Kidney capillary endothelial cell (primary cell): ENCODE measurements around the gene CEACAM3.
"Not testable (repeated sequence)": the region's sequence is repeated elsewhere in the genome, so short reads cannot be mapped to it uniquely, and the experiment has no call there.

Experiments used
- DNase-seq: peaks from one replicate; pipeline ENCODE4 v3.0.0-alpha.2; 2018; ENCODE audit warnings: low spot score

The CEACAM3 gene

GRCh38 chr19:41796362-41796761 lies at the start of gene CEACAM3:
CEACAM3 (plus strand) TSS chr19:41796587; CDS start chr19:41796678, 91 bp downstream.
- no peak for DNase-seq

- peak; percentile 38 for DNase-seq
These were observed 49.7 kb upstream of the CEACAM3 start for GRCh38 chr19:41746593-41747227.

- DNase-seq, result no peak
These were observed 48.4 kb upstream of the CEACAM3 start for GRCh38 chr19:41748012-41748411.

- not testable (repeated sequence) for DNase-seq
These were observed 45.9 kb upstream of the CEACAM3 start for GRCh38 chr19:41750248-41751134.

- DNase-seq, result peak; percentile 42
These were observed 43.2 kb upstream of the CEACAM3 start for GRCh38 chr19:41753159-41753558.

- peak; percentile 26 for DNase-seq
These were observed 42.4 kb upstream of the CEACAM3 start for GRCh38 chr19:41753936-41754529.

GRCh38 chr19:41755328-41755913 lies 41.0 kb upstream of the CEACAM3 start, which contains the start of gene CEACAM6:
CEACAM6 (plus strand) TSS chr19:41755530; CDS start chr19:41755639, 109 bp downstream.
- DNase-seq, result no peak

GRCh38 chr19:41758846-41759245 lies 37.5 kb upstream of the CEACAM3 start:
- no peak for DNase-seq

GRCh38 chr19:41767115-41767514 lies 29.3 kb upstream of the CEACAM3 start:
- DNase-seq, result no peak

- DNase-seq, result not testable (repeated sequence)
These were observed 28.3 kb upstream of the CEACAM3 start for GRCh38 chr19:41768105-41768504.

- no peak for DNase-seq
These were observed 26.8 kb upstream of the CEACAM3 start for GRCh38 chr19:41769608-41770007.

- DNase-seq, result no peak
These were observed 25.0 kb upstream of the CEACAM3 start for GRCh38 chr19:41771410-41771809.

- DNase-seq, result no peak
These were observed 21.8 kb upstream of the CEACAM3 start for GRCh38 chr19:41774515-41774980.

GRCh38 chr19:41776700-41777099 lies 19.7 kb upstream of the CEACAM3 start:
- no peak for DNase-seq

- DNase-seq, result no peak
These were observed 12.8 kb upstream of the CEACAM3 start for GRCh38 chr19:41783612-41784011.

GRCh38 chr19:41784312-41784711 lies 12.1 kb upstream of the CEACAM3 start:
- no peak for DNase-seq

- DNase-seq, result no peak
These were observed 11.6 kb upstream of the CEACAM3 start for GRCh38 chr19:41784743-41785142.

- peak; percentile 49 for DNase-seq
These were observed 10.7 kb upstream of the CEACAM3 start for GRCh38 chr19:41785653-41786052.

- no peak for DNase-seq
These were observed 9.3 kb upstream of the CEACAM3 start for GRCh38 chr19:41787055-41787454.

- DNase-seq, result not testable (repeated sequence)
These were observed 7.9 kb upstream of the CEACAM3 start for GRCh38 chr19:41788518-41788917.

- DNase-seq, result not testable (repeated sequence)
These were observed 7.3 kb upstream of the CEACAM3 start for GRCh38 chr19:41789053-41789452.
